Mesodermal cell (in vitro differentiated cells): Measurements from ENCODE around the gene PPFIA2.

Experiments
- H3K27ac ChIP-seq: 2 replicates; pipeline ENCODE4 v1.7.0; 2013; ENCODE audit warnings: mild to moderate bottlenecking, low read depth, low read length, moderate library complexity; ENCODE audit not compliant: severe bottlenecking
- H3K36me3 ChIP-seq: 2 replicates; pipeline ENCODE4 v1.7.1; 2013; ENCODE audit warnings: mild to moderate bottlenecking, low read length, moderate library complexity; ENCODE audit not compliant: control insufficient read depth, insufficient read depth
- H3K4me1 ChIP-seq: one replicate; pipeline ENCODE4 v1.7.1; 2013; ENCODE audit warnings: mild to moderate bottlenecking, low read length; ENCODE audit not compliant: insufficient read depth, control insufficient read depth, poor library complexity, severe bottlenecking
- H3K4me3 ChIP-seq: 2 replicates; pipeline ENCODE4 v1.7.0; 2013; ENCODE audit warnings: low read length, control low read depth, mild to moderate bottlenecking; ENCODE audit not compliant: insufficient read depth, poor library complexity, severe bottlenecking; ENCODE audit errors: extremely low read depth
- H3K9me3 ChIP-seq: 2 replicates; pipeline ENCODE4 v1.7.1; 2013; ENCODE audit warnings: mild to moderate bottlenecking, low read length, moderate library complexity; ENCODE audit not compliant: control insufficient read depth
- WGBS, 2 experiments: methylation state at CpG; one replicate each; pipeline ENCODE4 v1.1.5; 2013; ENCODE audit warnings: missing lambda C conversion rate in 2 of 2; ENCODE audit not compliant: insufficient coverage in 2 of 2; 5-methylcytosine and 5-hydroxymethylcytosine counted together

Gene PPFIA2

GRCh38 chr12:81249976-81250375 is 509.2 kb downstream of the PPFIA2 start:
- Histone ChIP-seq H3K4me3 (no peak overlapping the region), H3K36me3 (no peaks in the 10 kb centered on the region), H3K9me3 (no peaks in the 10 kb centered on the region), H3K4me1 (peaks cover 10% of the 10 kb centered on the region), H3K27ac (no peak overlapping the region)
- 100% methylated on average over 1 of the region's 2 CpGs; no CpG with 5 or more reads in 1 of the 2 experiments for WGBS, 2 experiments

- Histone ChIP-seq H3K27ac (peak overlapping the region; percentile 55), H3K4me1 (peaks cover 10% of the 10 kb centered on the region), H3K9me3 (no peaks in the 10 kb centered on the region), H3K4me3 (no peak overlapping the region), H3K36me3 (no peaks in the 10 kb centered on the region)
- WGBS, 2 experiments: 42 to 52% methylated on average over 2 of the region's 4 CpGs
Measured at GRCh38 chr12:81245907-81246570, 513.1 kb downstream of the PPFIA2 start.

GRCh38 chr12:81245458-81245857 is 513.7 kb downstream of the PPFIA2 start:
- no peak overlapping the region for H3K4me3 ChIP-seq
- H3K36me3 ChIP-seq: no peaks in the 10 kb centered on the region
- H3K9me3 ChIP-seq: no peaks in the 10 kb centered on the region
- 80% methylated on average over 1 of the region's 2 CpGs; no CpG with 5 or more reads in 1 of the 2 experiments for WGBS, 2 experiments
- H3K27ac ChIP-seq: peak overlapping the region; percentile 55
- H3K4me1 ChIP-seq: peaks cover 10% of the 10 kb centered on the region

GRCh38 chr12:81231574-81232368 is 527.4 kb downstream of the PPFIA2 start:
- H3K36me3 ChIP-seq: no peaks in the 10 kb centered on the region
- no peak overlapping the region for H3K27ac ChIP-seq
- no peaks in the 10 kb centered on the region for H3K4me1 ChIP-seq
- H3K9me3 ChIP-seq: no peaks in the 10 kb centered on the region
- no peak overlapping the region for H3K4me3 ChIP-seq
- 86% methylated on average over 1 of the region's 3 CpGs; no CpG with 5 or more reads in 1 of the 2 experiments for WGBS, 2 experiments

GRCh38 chr12:81229759-81230158 is 529.4 kb downstream of the PPFIA2 start:
- Histone ChIP-seq H3K9me3 (no peaks in the 10 kb centered on the region), H3K4me1 (no peaks in the 10 kb centered on the region), H3K27ac (no peak overlapping the region), H3K36me3 (no peaks in the 10 kb centered on the region), H3K4me3 (no peak overlapping the region)
- 87 to 90% methylated on average over 3 to 4 of the region's 5 CpGs for WGBS, 2 experiments

GRCh38 chr12:81224626-81225025 is 534.5 kb downstream of the PPFIA2 start:
- Histone ChIP-seq H3K4me3 (no peak overlapping the region), H3K9me3 (no peaks in the 10 kb centered on the region), H3K4me1 (no peaks in the 10 kb centered on the region), H3K27ac (no peak overlapping the region), H3K36me3 (no peaks in the 10 kb centered on the region)
- 100% methylated on average over 2 of the region's 6 CpGs; no CpG with 5 or more reads in 1 of the 2 experiments for WGBS, 2 experiments

- Histone ChIP-seq H3K4me1 (no peaks in the 10 kb centered on the region), H3K27ac (no peak overlapping the region), H3K4me3 (no peak overlapping the region), H3K36me3 (no peaks in the 10 kb centered on the region), H3K9me3 (no peaks in the 10 kb centered on the region)
- WGBS, 2 experiments: 90 to 96% methylated on average over 4 to 5 of the region's 5 CpGs
Measured at GRCh38 chr12:81222846-81223592, 536.1 kb downstream of the PPFIA2 start.

GRCh38 chr12:81221681-81222080 is 537.5 kb downstream of the PPFIA2 start:
- no peaks in the 10 kb centered on the region for H3K36me3 ChIP-seq
- WGBS, 2 experiments: no CpG with 5 or more reads among the region's 1 CpG
- no peaks in the 10 kb centered on the region for H3K4me1 ChIP-seq
- no peaks in the 10 kb centered on the region for H3K9me3 ChIP-seq
- no peak overlapping the region for H3K27ac ChIP-seq
- H3K4me3 ChIP-seq: no peak overlapping the region

GRCh38 chr12:81216739-81217138 is 542.4 kb downstream of the PPFIA2 start:
- Histone ChIP-seq H3K9me3 (no peaks in the 10 kb centered on the region), H3K36me3 (peaks cover 4% of the 10 kb centered on the region), H3K4me3 (no peak overlapping the region), H3K27ac (no peak overlapping the region), H3K4me1 (no peaks in the 10 kb centered on the region)
- WGBS, 2 experiments: 83 to 100% methylated on average over 1 to 2 of the region's 3 CpGs

- H3K4me1 ChIP-seq: no peaks in the 10 kb centered on the region
- H3K27ac ChIP-seq: no peak overlapping the region
- H3K4me3 ChIP-seq: no peak overlapping the region
- 79 to 93% methylated on average over 2 to 3 of the region's 4 CpGs for WGBS, 2 experiments
- no peaks in the 10 kb centered on the region for H3K9me3 ChIP-seq
- peaks cover 4% of the 10 kb centered on the region for H3K36me3 ChIP-seq
Measured at GRCh38 chr12:81212996-81213696, 546.0 kb downstream of the PPFIA2 start.
